OCI-LY1 (cell line): ENCODE data around the gene IGSF22.

Experiments
- EZH2 ChIP-seq: fragments of 200-600 bp; sonication (generic), shearing (Covaris generic); IDR thresholded peaks from 2 replicates; pipeline ENCODE4 v1.8.0; 2017; ENCODE audit warnings: borderline replicate concordance, mixed run types, mild to moderate bottlenecking, antibody characterized with exemption, low read length, moderate library complexity, mixed read lengths
- TF ChIP-seq, protein P1 (sequence below): fragments of 200-600 bp; sonication (generic), shearing (Covaris generic); IDR thresholded peaks from 2 replicates; pipeline ENCODE4 v1.5.1; 2017; ENCODE audit warnings: mild to moderate bottlenecking, antibody characterized with exemption, low read length, moderate library complexity, mixed read lengths

DNA sequence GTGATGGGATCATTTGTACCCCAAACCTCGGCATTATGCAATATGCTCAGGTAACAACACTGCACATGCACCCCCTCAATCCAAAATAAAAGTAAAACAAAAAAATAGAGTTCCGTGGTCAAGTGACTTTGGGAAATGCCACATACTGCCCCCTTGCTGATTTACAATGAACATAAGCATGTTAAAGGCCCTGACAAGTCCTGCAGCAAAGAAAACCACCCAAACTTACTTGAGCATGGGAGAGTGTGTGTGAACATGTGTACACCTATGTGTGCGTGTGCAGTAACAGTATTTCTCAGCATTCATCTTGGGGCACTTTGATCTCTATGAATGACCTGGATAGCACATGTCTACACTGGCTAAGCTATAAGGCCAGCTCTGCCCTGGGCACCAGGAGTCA lies 15.8 kb upstream of the IGSF22 start:
- TF ChIP-seq, protein P1, sequence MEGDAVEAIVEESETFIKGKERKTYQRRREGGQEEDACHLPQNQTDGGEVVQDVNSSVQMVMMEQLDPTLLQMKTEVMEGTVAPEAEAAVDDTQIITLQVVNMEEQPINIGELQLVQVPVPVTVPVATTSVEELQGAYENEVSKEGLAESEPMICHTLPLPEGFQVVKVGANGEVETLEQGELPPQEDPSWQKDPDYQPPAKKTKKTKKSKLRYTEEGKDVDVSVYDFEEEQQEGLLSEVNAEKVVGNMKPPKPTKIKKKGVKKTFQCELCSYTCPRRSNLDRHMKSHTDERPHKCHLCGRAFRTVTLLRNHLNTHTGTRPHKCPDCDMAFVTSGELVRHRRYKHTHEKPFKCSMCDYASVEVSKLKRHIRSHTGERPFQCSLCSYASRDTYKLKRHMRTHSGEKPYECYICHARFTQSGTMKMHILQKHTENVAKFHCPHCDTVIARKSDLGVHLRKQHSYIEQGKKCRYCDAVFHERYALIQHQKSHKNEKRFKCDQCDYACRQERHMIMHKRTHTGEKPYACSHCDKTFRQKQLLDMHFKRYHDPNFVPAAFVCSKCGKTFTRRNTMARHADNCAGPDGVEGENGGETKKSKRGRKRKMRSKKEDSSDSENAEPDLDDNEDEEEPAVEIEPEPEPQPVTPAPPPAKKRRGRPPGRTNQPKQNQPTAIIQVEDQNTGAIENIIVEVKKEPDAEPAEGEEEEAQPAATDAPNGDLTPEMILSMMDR = no peak
- TF ChIP-seq EZH2 = no peak
